Sigmoid colon (tissue), 7 donors: ENCODE measurements around the gene RUSF1. TPM values are rescaled to one million over a fixed set of nuclear protein-coding genes. Genes with fewer than 3 reads are reported as not detected.

ENCODE experiments used
- DNase-seq: peaks from one replicate; pipeline ENCODE4 v3.0.0-alpha.2; 2019
- H3K27ac ChIP-seq, 4 donors: fragments of 200-600 bp; sonication (generic); one replicate each; pipeline ENCODE4 v1.5.1; 2016 to 2019; ENCODE audit warnings: mild to moderate bottlenecking in 1 of 4
- H3K27me3 ChIP-seq, 3 donors: fragments of 200-600 bp; sonication (generic); one replicate each; pipeline ENCODE4 v1.5.1; 2019; ENCODE audit warnings: mild to moderate bottlenecking in 1 of 3
- H3K36me3 ChIP-seq, 4 donors: fragments of 200-600 bp; sonication (generic); one replicate each; pipeline ENCODE4 v1.5.1; 2016 to 2019
- H3K4me1 ChIP-seq, 4 donors: fragments of 200-600 bp; sonication (generic); one replicate each; pipeline ENCODE4 v1.5.1; 2017 to 2019
- H3K4me3 ChIP-seq, 4 donors: fragments of 200-600 bp; sonication (generic); one replicate each; pipeline ENCODE4 v1.5.1; 2017 to 2019; ENCODE audit warnings: mild to moderate bottlenecking in 2 of 4, moderate library complexity in 1 of 4
- H3K9me3 ChIP-seq, 4 donors: fragments of 200-600 bp in 3 of 4; sonication (generic) in 3 of 4; one replicate each; pipeline versions ENCODE4 v1.5.1 to v1.6.1; 2013 to 2019
- CTCF ChIP-seq, 4 experiments: fragments of 450-650 bp in 3 of 4; fragments of 200-600 bp in 1 of 4; IDR thresholded peaks; one replicate each; pipeline ENCODE4 v1.5.1; 2016 to 2019; ENCODE audit warnings: antibody characterized with exemption in 4 of 4, mild to moderate bottlenecking in 3 of 4, moderate library complexity in 2 of 4
- EP300 ChIP-seq, 4 donors: sonication (generic); formaldehyde crosslinking; IDR thresholded peaks; one replicate each; pipeline ENCODE4 v1.6.1; 2017; ENCODE audit warnings: antibody characterized with exemption in 4 of 4
- POLR2A ChIP-seq, 2 donors: fragments of 450-650 bp; IDR thresholded peaks; one replicate each; pipeline ENCODE4 v1.6.1; 2016; ENCODE audit warnings: antibody characterized with exemption in 2 of 2, mild to moderate bottlenecking in 2 of 2, moderate library complexity in 2 of 2
- POLR2AphosphoS5 ChIP-seq, 4 donors: sonication (generic); formaldehyde crosslinking; IDR thresholded peaks; one replicate each; pipeline ENCODE4 v1.6.1; 2017; ENCODE audit warnings: antibody characterized with exemption in 4 of 4
- WGBS, 2 donors: extraction: QIAGEN DNeasy Blood & Tissue Kit; methylation state at CpG; one replicate each; pipeline ENCODE4 v1.1.7; 2013; 5-methylcytosine and 5-hydroxymethylcytosine counted together
- intact Hi-C: fragments of 100-400 bp; cut with DNase I; formaldehyde crosslinking; loops from one replicate; pipeline ENCODE4 v1.15.1; 2023
- polyA plus RNA-seq, 3 donors: library from polyadenylated mRNA; stranded (reverse); fragments of 200-250 nt; gene quantifications; one replicate each; pipeline ENCODE4 v1.2.3, GENCODE V29; 2013
- total RNA-seq, 4 donors: library from RNA; depleted of rRNA; stranded (reverse); fragments of >200 nt; gene quantifications; one replicate each; pipeline ENCODE4 v1.1.0, GENCODE V29; 2016
- donor health status: healthy with polysubstance abuse.
- donor health status: Bipolar disorder and iron deficiency.
- donor health status: healthy.

RUSF1 gene
- total and polyA plus RNA-seq, 7 donors = 7.9 to 67.0 (median 36.5) TPM

- 88% methylated on average over 22 of the region's 22 CpGs for WGBS, 2 donors
- peaks cover 21 to 47% (median 25%) of the 10 kb centered on the region in 4 donors for H3K36me3 ChIP-seq
- intact Hi-C loops = no loop called here
Measured at GRCh38 chr16:31489616-31490584, 18.3 kb downstream of the RUSF1 start.

GRCh38 chr16:31489298-31489564 lies 19.0 kb downstream of the RUSF1 start:
- peaks cover 0 to 24% (median 21%) of the 10 kb centered on the region in 4 donors for H3K4me1 ChIP-seq
- intact Hi-C loops = no loop called here
- H3K4me3 ChIP-seq = no peak overlapping the region
- 76 to 86% methylated on average over 7 of the region's 7 CpGs for WGBS, 2 donors
- peaks cover 23 to 41% (median 33%) of the 10 kb centered on the region in 3 donors for H3K27me3 ChIP-seq
- DNase-seq = no peak
- peaks cover 0 to 3% (median 0%) of the 10 kb centered on the region in 4 donors for H3K9me3 ChIP-seq
- H3K27ac ChIP-seq = no peak overlapping the region
- H3K36me3 ChIP-seq = peaks cover 21 to 40% (median 24%) of the 10 kb centered on the region in 4 donors
- TF ChIP-seq POLR2AphosphoS5 (IDR thresholded peaks at IDR 0.05) (no peak), POLR2A (IDR thresholded peaks at IDR 0.05) (no peak), EP300 (IDR thresholded peaks at IDR 0.05) (no peak), CTCF (IDR thresholded peaks at IDR 0.05) (no peak)

More at GRCh38 chr16:31489616-31490584, 18.3 kb downstream of the RUSF1 start:
- TF ChIP-seq CTCF (IDR thresholded peaks at IDR 0.05) (no peak), EP300 (IDR thresholded peaks at IDR 0.05) (no peak), POLR2AphosphoS5 (IDR thresholded peaks at IDR 0.05) (no peak), POLR2A (IDR thresholded peaks at IDR 0.05) (no peak)
- Histone ChIP-seq H3K27me3 (peaks cover 23 to 40% (median 30%) of the 10 kb centered on the region in 3 donors), H3K4me1 (peaks cover 0 to 24% (median 21%) of the 10 kb centered on the region in 4 donors), H3K27ac (no peak overlapping the region), H3K9me3 (peaks cover 0 to 3% (median 0%) of the 10 kb centered on the region in 4 donors), H3K4me3 (no peak overlapping the region)
- no peak for DNase-seq

GRCh38 chr16:31488468-31489297 lies 19.5 kb downstream of the RUSF1 start:
- peaks cover 23 to 41% (median 33%) of the 10 kb centered on the region in 3 donors for H3K27me3 ChIP-seq
- peaks cover 18 to 35% (median 21%) of the 10 kb centered on the region in 4 donors for H3K36me3 ChIP-seq
- H3K4me3 ChIP-seq = peak overlapping the region; percentile 23 to 54 (median 45)
- WGBS, 2 donors = 57 to 69% methylated on average over 77 of the region's 77 CpGs
- no peak for DNase-seq
- peaks cover 0 to 24% (median 21%) of the 10 kb centered on the region in 4 donors for H3K4me1 ChIP-seq
- H3K27ac ChIP-seq = no peak overlapping the region
- TF ChIP-seq EP300 (IDR thresholded peaks at IDR 0.05) (no peak), POLR2A (IDR thresholded peaks at IDR 0.05) (no peak), CTCF (IDR thresholded peaks at IDR 0.05) (no peak), POLR2AphosphoS5 (IDR thresholded peaks at IDR 0.05) (peak in 1 of 4 donors; percentile 28)
- peaks cover 0 to 3% (median 0%) of the 10 kb centered on the region in 4 donors for H3K9me3 ChIP-seq
- intact Hi-C loops = no loop called here

GRCh38 chr16:31487720-31488467 lies 20.3 kb downstream of the RUSF1 start:
- intact Hi-C loops = no loop called here
- WGBS, 2 donors = 1% methylated on average over 60 of the region's 60 CpGs
- Histone ChIP-seq H3K4me3 (peak overlapping the region; percentile 23 to 54 (median 45)), H3K36me3 (peaks cover 10 to 27% (median 13%) of the 10 kb centered on the region in 4 donors), H3K27ac (no peak overlapping the region), H3K4me1 (peaks cover 0 to 24% (median 21%) of the 10 kb centered on the region in 4 donors), H3K27me3 (peaks cover 23 to 41% (median 33%) of the 10 kb centered on the region in 3 donors), H3K9me3 (peaks cover 0 to 3% (median 0%) of the 10 kb centered on the region in 4 donors)
- no peak for TF ChIP-seq CTCF (IDR thresholded peaks at IDR 0.05)
- TF ChIP-seq POLR2A (IDR thresholded peaks at IDR 0.05) = no peak
- no peak for TF ChIP-seq POLR2AphosphoS5 (IDR thresholded peaks at IDR 0.05)
- TF ChIP-seq EP300 (IDR thresholded peaks at IDR 0.05) = no peak
- DNase-seq = no peak
